ENCODE results near the gene MINPP1. TPM values are rescaled to one million over a fixed set of nuclear protein-coding genes. Genes with fewer than 3 reads are reported as not detected.
A peak's percentile ranks its signal among the peaks of the same experiment; 100 is the strongest.
"Not testable (repeated sequence)": the region's sequence is repeated elsewhere in the genome, so short reads cannot be mapped to it uniquely, and the experiment has no call there.

The MINPP1 gene, protein sequence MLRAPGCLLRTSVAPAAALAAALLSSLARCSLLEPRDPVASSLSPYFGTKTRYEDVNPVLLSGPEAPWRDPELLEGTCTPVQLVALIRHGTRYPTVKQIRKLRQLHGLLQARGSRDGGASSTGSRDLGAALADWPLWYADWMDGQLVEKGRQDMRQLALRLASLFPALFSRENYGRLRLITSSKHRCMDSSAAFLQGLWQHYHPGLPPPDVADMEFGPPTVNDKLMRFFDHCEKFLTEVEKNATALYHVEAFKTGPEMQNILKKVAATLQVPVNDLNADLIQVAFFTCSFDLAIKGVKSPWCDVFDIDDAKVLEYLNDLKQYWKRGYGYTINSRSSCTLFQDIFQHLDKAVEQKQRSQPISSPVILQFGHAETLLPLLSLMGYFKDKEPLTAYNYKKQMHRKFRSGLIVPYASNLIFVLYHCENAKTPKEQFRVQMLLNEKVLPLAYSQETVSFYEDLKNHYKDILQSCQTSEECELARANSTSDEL
- 10 to 100 TPM; 10.8 to 40.3 (median 23.7) TPM for total RNA-seq

DNA sequence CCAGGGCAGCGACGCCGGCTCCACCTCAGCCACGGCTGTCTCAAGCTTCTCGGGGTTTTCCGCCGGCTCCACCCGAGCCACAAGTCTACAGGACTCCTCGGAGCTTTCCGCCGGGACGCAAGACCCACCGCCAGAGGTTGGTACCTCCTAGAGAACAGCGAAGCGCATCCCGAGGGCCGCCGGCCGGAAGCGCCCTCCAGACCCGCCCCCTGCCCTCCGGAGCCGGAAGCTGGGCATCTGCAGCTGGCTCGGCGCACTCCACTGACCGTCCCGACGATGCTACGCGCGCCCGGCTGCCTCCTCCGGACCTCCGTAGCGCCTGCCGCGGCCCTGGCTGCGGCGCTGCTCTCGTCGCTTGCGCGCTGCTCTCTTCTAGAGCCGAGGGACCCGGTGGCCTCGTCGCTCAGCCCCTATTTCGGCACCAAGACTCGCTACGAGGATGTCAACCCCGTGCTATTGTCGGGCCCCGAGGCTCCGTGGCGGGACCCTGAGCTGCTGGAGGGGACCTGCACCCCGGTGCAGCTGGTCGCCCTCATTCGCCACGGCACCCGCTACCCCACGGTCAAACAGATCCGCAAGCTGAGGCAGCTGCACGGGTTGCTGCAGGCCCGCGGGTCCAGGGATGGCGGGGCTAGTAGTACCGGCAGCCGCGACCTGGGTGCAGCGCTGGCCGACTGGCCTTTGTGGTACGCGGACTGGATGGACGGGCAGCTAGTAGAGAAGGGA lies at the start of gene MINPP1:
TSS of gene MINPP1 (plus strand) at position 254 of the 726 bp plus-strand sequence. CDS start at position 277, 23 bp downstream.
- intact Hi-C loops (cut with DNase I; ENCODE audit: low total_unique reads): no loop called here
- peak; percentile 59 to 94 for DNase-seq (ENCODE audit: low spot score in 2 of 2)
- TF ChIP-seq POLR2A (IDR thresholded peaks at IDR 0.05): no peak
- TF ChIP-seq CTCF (IDR thresholded peaks at IDR 0.05): no peak
- H3K4me3 ChIP-seq (ENCODE audit: low read depth, poor library complexity, severe bottlenecking): peak within 1 kb of the TSS; percentile 72
- WGBS, 2 donors: 0 to 1% methylated on average over 20 to 45 of the region's 74 CpGs

DNA sequence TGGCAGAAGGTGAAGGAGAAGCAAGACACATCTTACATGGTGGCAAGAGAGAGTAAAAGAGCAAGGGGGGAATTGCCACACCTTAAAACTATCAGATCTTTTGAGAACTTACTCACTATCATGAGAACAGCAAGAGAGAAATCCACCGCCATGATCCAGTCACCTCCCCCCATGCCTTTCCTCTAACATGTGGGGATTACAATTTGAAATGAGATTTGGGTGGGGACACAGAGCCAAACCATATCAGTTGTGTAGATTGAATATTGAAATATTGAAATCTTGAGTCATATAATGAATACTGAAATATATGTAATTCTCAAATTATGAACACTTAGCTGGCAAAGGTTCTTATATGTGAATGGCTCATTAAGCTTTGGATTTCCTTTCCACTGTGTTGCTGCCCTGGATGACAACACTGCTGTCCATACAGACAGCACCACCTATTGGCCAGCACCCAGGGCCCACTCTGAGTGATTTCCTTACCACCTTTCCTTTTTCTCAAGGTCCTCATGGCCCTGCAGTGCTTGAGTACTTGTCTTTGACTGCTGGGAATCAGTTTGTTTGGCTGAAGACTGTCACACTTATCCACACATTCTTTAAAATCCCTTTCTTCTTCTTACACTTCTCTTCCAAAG lies 48.0 kb upstream of the MINPP1 start:
- H3K4me3 ChIP-seq (ENCODE audit: low read depth, poor library complexity, severe bottlenecking); intact Hi-C loops (cut with DNase I; ENCODE audit: low total_unique reads); DNase-seq (ENCODE audit: low spot score in 2 of 2): not testable (repeated sequence)
- WGBS, 2 donors: no CpG with 5 or more reads among the region's 1 CpG

DNA sequence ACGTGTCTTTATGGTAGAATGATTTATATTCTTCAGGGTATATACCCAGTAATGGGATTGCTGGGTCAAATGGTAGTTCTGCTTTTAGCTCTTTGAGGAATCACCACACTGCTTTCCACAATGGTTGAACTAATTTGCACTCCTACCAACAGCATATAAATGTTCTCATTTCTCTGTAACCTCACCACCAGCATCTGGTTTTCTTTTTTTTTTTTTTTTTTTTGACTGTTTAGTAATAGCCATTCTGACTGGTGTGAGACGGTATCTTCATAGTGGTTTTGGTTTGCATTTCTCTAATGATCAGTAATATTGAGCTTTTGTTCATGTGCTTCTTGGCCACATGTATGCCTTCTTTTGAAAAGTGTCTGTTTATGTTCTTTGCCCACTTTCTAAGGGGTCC lies 42.9 kb upstream of the MINPP1 start:
- intact Hi-C loops (cut with DNase I; ENCODE audit: low total_unique reads); DNase-seq (ENCODE audit: low spot score in 2 of 2); H3K4me3 ChIP-seq (ENCODE audit: low read depth, poor library complexity, severe bottlenecking): not testable (repeated sequence)
- WGBS, 2 donors: 86 to 100% methylated on average over 1 of the region's 2 CpGs

- intact Hi-C loops (cut with DNase I; ENCODE audit: low total_unique reads): not testable (repeated sequence)
- 92 to 95% methylated on average over 3 of the region's 3 CpGs for WGBS, 2 donors
Observed at GRCh38 chr10:87466849-87467248, 37.8 kb upstream of the MINPP1 start.

GRCh38 chr10:87488733-87489132 lies 16.0 kb upstream of the MINPP1 start:
- WGBS, 2 donors: 40 to 50% methylated on average over 1 of the region's 1 CpG
- H3K4me3 ChIP-seq (ENCODE audit: low read depth, poor library complexity, severe bottlenecking): not testable (repeated sequence)

More at GRCh38 chr10:87466849-87467248, 37.8 kb upstream of the MINPP1 start:
- H3K4me3 ChIP-seq (ENCODE audit: low read depth, poor library complexity, severe bottlenecking); DNase-seq (ENCODE audit: low spot score in 2 of 2): not testable (repeated sequence)

DNA sequence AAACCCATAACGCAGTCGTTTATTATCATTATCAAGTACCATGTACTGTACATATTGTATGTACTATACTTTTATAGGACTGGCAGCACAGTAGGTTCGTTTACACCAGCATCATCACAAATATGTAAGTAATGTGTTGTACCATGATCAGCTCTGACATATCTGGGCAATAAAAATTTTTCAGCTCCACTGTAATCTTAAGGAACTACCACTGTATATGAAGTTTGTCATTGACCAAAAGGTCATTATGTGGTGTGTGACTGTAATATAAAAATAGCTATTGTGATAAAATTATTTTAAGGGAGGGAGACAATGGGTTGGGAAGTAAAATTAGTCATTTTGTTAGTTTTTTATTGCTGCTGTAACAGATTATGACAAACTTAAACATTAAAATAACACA lies 14.4 kb upstream of the MINPP1 start:
- intact Hi-C loops (cut with DNase I; ENCODE audit: low total_unique reads); H3K4me3 ChIP-seq (ENCODE audit: low read depth, poor library complexity, severe bottlenecking); DNase-seq (ENCODE audit: low spot score in 2 of 2): not testable (repeated sequence)
- WGBS, 2 donors: 71 to 85% methylated on average over 1 to 2 of the region's 3 CpGs

More at GRCh38 chr10:87488733-87489132, 16.0 kb upstream of the MINPP1 start:
- DNase-seq (ENCODE audit: low spot score in 2 of 2); intact Hi-C loops (cut with DNase I; ENCODE audit: low total_unique reads): not testable (repeated sequence)

DNA sequence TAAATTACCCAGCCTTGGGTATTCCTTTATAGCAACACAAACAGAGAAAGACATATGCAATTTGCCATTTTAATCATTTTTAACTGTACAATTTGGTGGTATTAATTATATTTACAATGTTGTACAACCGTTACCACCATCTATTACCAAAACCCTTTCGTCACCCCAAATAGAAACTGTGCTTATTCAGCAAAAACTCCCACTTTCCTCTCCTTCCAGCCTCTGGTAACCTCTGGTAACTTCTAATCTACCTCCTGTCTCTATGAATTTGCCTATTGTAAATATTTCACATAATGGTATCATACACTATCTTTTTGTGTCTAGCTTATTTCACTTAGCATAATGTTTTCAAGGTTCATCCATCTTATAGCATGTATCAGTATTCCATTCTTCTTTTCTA lies 12.2 kb upstream of the MINPP1 start:
- DNase-seq (ENCODE audit: low spot score in 2 of 2); H3K4me3 ChIP-seq (ENCODE audit: low read depth, poor library complexity, severe bottlenecking); intact Hi-C loops (cut with DNase I; ENCODE audit: low total_unique reads): not testable (repeated sequence)
- WGBS, 2 donors: 97 to 100% methylated on average over 2 of the region's 2 CpGs

DNA sequence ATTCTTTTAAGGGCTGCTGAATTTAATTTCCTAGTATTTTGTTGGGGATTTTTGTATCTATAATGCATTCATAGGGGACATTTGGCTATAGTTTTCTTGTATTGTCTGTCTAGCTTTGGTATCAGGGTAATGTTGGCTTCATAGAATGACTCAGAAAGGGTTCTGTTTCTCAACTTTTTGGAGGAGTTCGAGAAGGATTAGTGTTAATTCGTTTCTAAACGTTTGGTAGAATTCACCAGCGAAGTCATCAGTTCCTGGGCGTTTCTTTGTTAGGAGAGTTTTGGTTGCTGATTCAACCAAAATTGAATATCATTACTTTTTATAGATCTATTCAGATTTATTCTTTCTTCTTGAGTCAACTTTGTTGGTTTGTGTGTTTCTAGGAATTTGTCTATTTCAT lies 9.2 kb upstream of the MINPP1 start:
- DNase-seq (ENCODE audit: low spot score in 2 of 2); H3K4me3 ChIP-seq (ENCODE audit: low read depth, poor library complexity, severe bottlenecking); intact Hi-C loops (cut with DNase I; ENCODE audit: low total_unique reads): not testable (repeated sequence)
- 76 to 87% methylated on average over 5 of the region's 5 CpGs for WGBS, 2 donors

GRCh38 chr10:87497386-87497785 lies 7.3 kb upstream of the MINPP1 start:
- DNase-seq (ENCODE audit: low spot score in 2 of 2); intact Hi-C loops (cut with DNase I; ENCODE audit: low total_unique reads); H3K4me3 ChIP-seq (ENCODE audit: low read depth, poor library complexity, severe bottlenecking): not testable (repeated sequence)
- 85 to 89% methylated on average over 2 of the region's 2 CpGs for WGBS, 2 donors

GRCh38 chr10:87498106-87498789 lies 6.4 kb upstream of the MINPP1 start:
- intact Hi-C loops (cut with DNase I; ENCODE audit: low total_unique reads); DNase-seq (ENCODE audit: low spot score in 2 of 2); H3K4me3 ChIP-seq (ENCODE audit: low read depth, poor library complexity, severe bottlenecking): not testable (repeated sequence)
- WGBS, 2 donors: 52 to 75% methylated on average over 1 to 2 of the region's 4 CpGs
